ENCODE data around the gene APLF. TPM values are rescaled to one million over a fixed set of nuclear protein-coding genes. Genes with fewer than 3 reads are reported as not detected.

APLF gene
- total and polyA plus RNA-seq, 2 experiments from 2014 or later: 3.0 to 3.7 TPM

GRCh38 chr2:68544811-68545210 lies 77.4 kb downstream of the APLF start (continued):
- TF ChIP-seq ZNF462 (CRISPR knock-in tag; IDR thresholded peaks at IDR 0.05): no peak
- no peak for TF ChIP-seq STAT1 (IDR thresholded peaks at IDR 0.05; ENCODE audit: unreplicated experiment)
- TF ChIP-seq EZH2phosphoT487 (IDR thresholded peaks at IDR 0.05; ENCODE audit: unreplicated experiment): no peak
- TF ChIP-seq NANOG (IDR thresholded peaks at IDR 0.05; ENCODE audit: borderline replicate concordance): no peak
- TF ChIP-seq CREB1 (CRISPR knock-in tag; IDR thresholded peaks at IDR 0.05; ENCODE audit: low read depth): no peak
- TF ChIP-seq ZNF331 (CRISPR knock-in tag; IDR thresholded peaks at IDR 0.05; ENCODE audit: low read depth): no peak
- TF ChIP-seq ETS1 (IDR thresholded peaks at IDR 0.05): no peak
- TF ChIP-seq ZNF114 (CRISPR knock-in tag; IDR thresholded peaks at IDR 0.05): no peak
- TF ChIP-seq POLR2AphosphoS5 (IDR thresholded peaks at IDR 0.05; ENCODE audit: low read depth): no peak

- no peak overlapping the region for H3K4me3 Mint-ChIP-seq
- Histone ChIP-seq H3K9me2 (ENCODE audit: insufficient read depth) (no peaks in the 10 kb centered on the region), H3K4me2 (no peak overlapping the region), H3K27ac (ENCODE audit: low read depth) (no peak overlapping the region), H3K79me2 (replicated peaks; ENCODE audit: insufficient read depth) (no peaks in the 10 kb centered on the region), H2AFZ (no peak overlapping the region), H3K27me3 (ENCODE audit: insufficient read depth) (no peaks in the 10 kb centered on the region), H3K4me1 (ENCODE audit: insufficient read depth) (peaks cover 7% of the 10 kb centered on the region; the same call in 1 of the 2 replicates), H4K20me1 (replicated peaks; ENCODE audit: insufficient read depth) (no peaks in the 10 kb centered on the region), H3F3A (replicated peaks; ENCODE audit: low read depth) (no peaks in the 10 kb centered on the region), H3K4me3 (no peak overlapping the region), H3K36me3 (ENCODE audit: insufficient read depth) (no peaks in the 10 kb centered on the region)
- no peak for DNase-seq (ENCODE audit: low spot score)
- no peaks in the 10 kb centered on the region for H3K27me3 Mint-ChIP-seq (ENCODE audit: insufficient read depth, low read depth, poor library complexity)
- no peaks in the 10 kb centered on the region for H3K36me3 Mint-ChIP-seq (ENCODE audit: low read depth)
- no peak overlapping the region for H3K27ac Mint-ChIP-seq
- peaks cover 4% of the 10 kb centered on the region for H3K4me1 Mint-ChIP-seq
- no peak for ATAC-seq
- TF ChIP-seq ZNF114 (CRISPR knock-in tag; IDR thresholded peaks at IDR 0.05) (no peak), ETS1 (IDR thresholded peaks at IDR 0.05) (no peak), NANOG (IDR thresholded peaks at IDR 0.05; ENCODE audit: borderline replicate concordance) (no peak), JUNB (IDR thresholded peaks at IDR 0.05; ENCODE audit: unreplicated experiment) (no peak)
- H3K9me3 Mint-ChIP-seq: no peaks in the 10 kb centered on the region
Observed at GRCh38 chr2:68548396-68548795, 81.0 kb downstream of the APLF start.
